GM19099 (cell line): ENCODE measurements around the gene LRRC8D.

Experiments used
- POLR2A ChIP-seq: IDR thresholded peaks from 3 replicates; pipeline ENCODE4 v1.6.1; 2011; ENCODE audit warnings: low read depth; ENCODE audit not compliant: insufficient read length; ENCODE audit errors: extremely low read depth

The LRRC8D gene

DNA sequence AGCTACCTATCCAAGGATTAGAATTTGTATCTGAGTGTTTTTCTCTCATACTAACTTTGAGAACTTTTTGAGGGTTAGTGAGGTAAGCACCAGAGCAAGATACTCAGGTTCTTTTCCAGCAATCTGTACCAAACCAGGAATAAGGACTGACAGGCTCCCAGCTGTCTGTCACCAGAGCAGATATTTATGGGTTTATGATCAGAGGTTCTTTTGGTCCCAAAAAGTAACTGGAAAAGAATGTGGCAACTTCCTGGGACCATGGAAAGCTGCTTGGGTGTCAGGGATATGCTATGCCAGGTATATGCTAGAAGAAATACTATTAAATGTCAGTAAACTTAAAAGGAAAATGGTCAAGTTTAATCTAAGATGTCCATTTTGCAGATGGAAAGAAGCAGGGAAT is 98.3 kb downstream of the LRRC8D start:
- TF ChIP-seq POLR2A, result no peak

DNA sequence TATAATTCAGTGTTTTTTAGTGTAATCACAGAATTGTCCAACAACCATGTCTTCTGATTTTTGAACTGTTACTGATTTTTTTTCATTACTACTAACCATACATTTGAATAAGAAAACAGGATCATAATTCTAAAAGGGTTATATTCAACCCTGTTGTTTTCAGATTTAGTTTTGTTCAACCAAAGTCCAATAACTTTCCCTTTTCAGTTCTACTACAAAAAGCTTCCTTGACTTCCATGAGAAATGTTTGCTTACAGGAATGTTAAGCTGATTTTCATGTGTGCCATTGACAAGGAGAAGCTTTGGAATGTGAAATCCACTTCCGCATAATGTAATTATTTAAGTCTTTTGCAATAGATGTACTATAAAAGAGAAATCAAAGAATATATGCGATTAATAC is 102.1 kb downstream of the LRRC8D start:
- TF ChIP-seq POLR2A, result no peak

- no peak for TF ChIP-seq POLR2A
Measured at GRCh38 chr1:89923517-89923916, 102.7 kb downstream of the LRRC8D start.

- no peak for TF ChIP-seq POLR2A
Measured at GRCh38 chr1:89927049-89927448, 106.2 kb downstream of the LRRC8D start.

DNA sequence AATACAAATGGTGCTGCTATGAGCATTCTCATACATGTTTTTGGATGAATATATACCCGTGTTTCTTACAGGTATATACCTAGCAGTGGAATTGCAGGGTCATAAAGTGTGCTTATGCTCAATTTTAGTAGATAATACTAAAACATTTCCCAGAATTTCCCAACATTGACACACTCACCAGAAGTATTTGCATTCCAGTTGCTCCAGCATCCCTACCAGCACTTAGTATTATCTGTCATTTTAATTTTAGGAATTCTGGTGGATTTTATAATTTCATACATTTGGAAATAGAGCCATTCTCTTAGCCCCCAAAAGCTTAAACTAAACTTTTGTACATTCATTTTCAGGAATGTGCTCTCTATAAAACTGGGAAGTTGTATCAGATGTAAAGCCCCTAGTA is 106.6 kb downstream of the LRRC8D start:
- no peak for TF ChIP-seq POLR2A

DNA sequence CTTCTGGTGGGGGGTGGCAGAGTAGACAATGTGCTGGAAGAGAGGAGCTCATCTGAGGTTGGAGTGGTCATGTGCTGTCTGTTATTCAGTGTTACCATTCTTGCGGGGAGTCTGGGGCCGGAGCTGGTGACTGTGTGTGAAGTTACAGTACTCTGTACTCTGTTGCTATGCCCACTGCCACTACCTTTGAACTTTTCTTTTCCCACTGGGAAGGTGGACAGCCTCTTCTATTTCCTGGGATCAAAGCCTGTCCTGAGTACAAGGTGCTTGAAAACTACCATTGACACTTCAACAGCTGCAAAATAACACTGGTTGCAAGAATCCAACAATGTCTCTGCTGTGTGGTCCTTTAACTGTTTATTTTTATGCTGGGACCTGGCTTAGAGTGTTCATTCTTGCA is 107.7 kb downstream of the LRRC8D start:
- TF ChIP-seq POLR2A, result no peak

DNA sequence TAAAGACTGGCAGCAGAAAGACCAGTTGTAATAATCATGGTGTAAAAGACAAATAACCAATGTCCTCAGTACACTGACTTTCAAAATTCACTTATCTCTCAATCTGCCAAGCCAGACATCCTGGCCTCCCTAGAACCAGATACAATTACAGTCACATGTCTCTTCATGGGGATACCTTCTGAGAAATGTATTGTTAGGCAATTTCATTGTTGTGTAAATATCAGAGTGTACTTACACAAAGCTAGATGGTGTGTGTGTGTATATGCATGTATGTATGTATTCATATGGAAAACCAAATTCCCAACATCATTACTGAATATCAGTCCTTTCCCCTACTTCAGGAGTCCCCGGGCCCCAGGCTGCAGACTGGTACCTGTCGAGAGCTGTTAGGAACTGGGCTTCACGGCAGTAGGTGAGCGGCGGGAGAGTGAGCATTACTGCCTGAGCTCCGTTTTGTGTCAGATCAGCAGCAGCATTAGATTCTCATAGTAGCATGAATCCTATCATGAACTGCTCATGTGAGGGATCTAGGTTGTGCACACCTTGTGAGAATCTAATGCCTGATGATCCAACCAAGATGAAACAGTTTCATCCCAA is 108.7 kb downstream of the LRRC8D start:
- no peak for TF ChIP-seq POLR2A

DNA sequence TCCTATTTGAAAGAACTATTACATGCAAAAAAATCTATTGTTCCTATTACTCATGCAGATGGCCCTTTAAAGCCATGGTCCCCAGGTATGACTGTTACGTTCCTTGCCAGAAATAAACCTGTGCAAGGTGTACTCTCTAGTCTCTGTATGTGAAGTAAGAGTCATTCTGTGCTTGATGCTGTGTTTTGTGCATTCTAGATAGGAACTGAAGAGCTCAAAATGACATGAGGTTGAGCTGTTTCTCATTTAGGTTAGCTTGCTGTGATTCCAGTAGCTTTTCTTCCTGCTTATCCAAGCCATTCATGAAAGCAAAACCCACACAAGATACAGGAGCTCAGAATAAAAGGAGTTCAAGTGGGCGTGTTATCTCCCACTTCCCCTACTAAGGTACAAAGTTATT is 109.7 kb downstream of the LRRC8D start:
- no peak for TF ChIP-seq POLR2A

- TF ChIP-seq POLR2A, result no peak
Measured at GRCh38 chr1:89931964-89932363, 111.1 kb downstream of the LRRC8D start.

DNA sequence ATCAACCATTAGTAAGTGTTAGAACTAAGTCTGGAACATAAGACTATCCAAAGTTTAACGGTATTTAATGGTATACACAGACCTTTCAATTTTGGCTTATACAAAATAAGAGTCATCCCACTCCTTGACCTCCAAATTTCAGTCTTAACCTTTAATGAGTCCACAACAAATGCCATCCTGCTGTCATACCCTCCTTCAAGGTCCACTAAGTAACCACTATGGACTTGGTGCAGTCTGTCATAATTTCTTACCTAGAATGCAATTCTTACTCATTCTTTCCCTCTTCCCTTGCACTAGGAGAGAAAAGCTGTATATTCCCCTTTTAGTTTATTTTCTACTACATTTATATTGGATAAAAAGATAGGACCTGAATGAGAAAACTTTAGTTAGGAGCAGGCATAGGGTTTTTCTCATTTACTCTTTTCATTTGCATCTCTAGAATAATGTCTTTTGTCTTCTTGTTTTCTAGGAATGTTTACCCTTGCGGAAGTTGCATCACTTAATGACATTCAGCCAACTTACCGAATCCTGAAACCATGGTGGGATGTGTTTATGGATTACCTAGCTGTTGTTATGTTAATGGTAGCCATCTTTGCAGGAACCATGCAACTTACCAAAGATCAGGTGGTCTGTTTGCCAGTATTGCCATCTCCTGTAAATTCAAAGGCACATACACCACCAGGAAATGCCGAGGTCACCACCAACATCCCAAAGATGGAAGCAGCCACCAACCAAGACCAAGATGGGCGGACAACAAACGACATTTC is 111.9 kb downstream of the LRRC8D start:
- TF ChIP-seq POLR2A, result no peak

- TF ChIP-seq POLR2A, result no peak
Measured at GRCh38 chr1:89934461-89934860, 113.6 kb downstream of the LRRC8D start.

GRCh38 chr1:89935235-89935634 is 114.4 kb downstream of the LRRC8D start:
- no peak for TF ChIP-seq POLR2A

GRCh38 chr1:89936694-89937093 is 115.9 kb downstream of the LRRC8D start:
- TF ChIP-seq POLR2A, result no peak

DNA sequence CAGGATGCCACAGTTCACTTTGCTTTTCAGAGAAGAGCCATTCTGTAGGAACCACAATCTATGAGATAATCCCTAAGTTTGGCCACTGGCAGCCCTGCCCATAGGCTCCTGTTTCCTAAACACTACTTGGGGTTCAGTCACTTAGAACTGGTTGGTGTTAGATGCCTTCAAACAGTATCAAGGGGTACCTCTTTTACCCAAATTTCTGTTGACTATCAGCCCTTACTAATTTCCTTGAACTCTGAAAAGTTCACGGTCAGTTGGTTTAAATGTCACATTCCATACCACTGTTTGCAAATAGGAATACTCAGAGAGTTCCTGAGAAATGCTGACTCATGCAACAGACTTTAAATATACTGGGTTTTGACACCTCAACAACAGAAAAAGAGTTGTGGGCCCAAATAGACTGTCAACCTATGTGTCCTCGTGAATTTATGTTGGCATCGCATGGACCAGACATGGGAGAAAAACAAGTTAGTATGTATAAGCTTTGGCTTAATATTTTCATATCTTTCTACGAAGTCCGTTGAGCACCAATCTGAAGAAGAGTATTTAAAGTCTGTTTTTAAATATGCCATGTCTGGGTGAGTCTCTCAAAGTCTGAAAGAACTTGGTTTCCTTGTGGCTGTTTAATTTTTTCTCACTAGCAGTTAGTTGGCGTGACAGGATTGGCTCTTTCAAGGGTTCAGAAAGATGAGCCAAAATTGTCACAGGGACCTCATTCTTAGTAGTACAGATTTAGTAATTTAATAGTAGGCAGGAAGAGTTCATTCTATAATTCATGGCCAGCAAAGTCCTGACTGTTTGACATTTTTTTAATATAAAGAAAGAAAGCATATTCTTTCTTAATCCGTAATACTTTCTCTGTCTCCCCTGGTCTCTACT is 117.6 kb downstream of the LRRC8D start:
- no peak for TF ChIP-seq POLR2A

DNA sequence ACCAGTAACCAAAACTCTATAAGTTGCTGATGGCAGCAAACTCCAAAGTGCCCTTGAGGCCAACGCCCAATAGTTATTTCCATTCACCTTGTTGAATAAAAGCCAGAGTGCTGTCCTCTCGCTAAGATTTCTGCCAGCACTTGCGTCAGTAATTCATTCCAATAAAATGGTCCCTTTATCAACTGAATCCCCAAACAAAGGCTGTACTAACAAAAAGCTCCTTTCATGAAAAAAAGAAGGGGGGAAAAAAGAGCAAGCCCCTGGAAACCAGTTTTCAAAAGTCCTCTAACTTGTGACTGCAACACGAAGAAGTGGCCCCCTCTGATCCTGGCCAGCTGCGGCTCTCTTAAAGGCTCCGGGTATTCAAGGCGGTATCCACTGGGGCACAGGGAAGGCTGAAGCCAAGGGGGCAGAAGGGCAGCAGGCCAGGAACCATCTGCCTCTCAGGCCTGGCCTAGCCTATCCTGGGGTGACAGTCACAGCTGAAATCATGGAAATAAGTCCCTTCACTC is 118.3 kb downstream of the LRRC8D start:
- no peak for TF ChIP-seq POLR2A
